WTC11 (cell line): ENCODE measurements around the gene PSMA1. TPM values are rescaled to one million over a fixed set of nuclear protein-coding genes. Genes with fewer than 3 reads are reported as not detected.

Source experiments
- ATAC-seq: fragments of 200-7000 bp; cut with Tn5 transposase; 2 replicates; pipeline ENCODE4 v1.10.0; 2021; ENCODE audit warnings: mild to moderate bottlenecking, moderate library complexity
- CTCF ChIA-PET: fragments of 300-600 bp; sonication (Branson Sonifier 250); formaldehyde crosslinking; loops from one replicate; lab custom pipeline; 2021; ENCODE audit warnings: antibody characterized with exemption; lab: Charles Lee
- POLR2A ChIA-PET: fragments of 350-600 bp; sonication (Branson Sonifier 250); formaldehyde crosslinking; loops from one replicate; lab custom pipeline; 2021; ENCODE audit warnings: antibody characterized with exemption; lab: Charles Lee
- DNase-seq: peaks from one replicate; pipeline ENCODE4 v3.0.0; 2021; ENCODE audit warnings: low spot score
- H3K27ac Mint-ChIP-seq: 2 replicates; pipeline ENCODE4 v1.8.0; 2021; ENCODE audit warnings: mixed read lengths
- H3K27me3 Mint-ChIP-seq: 2 replicates; pipeline ENCODE4 v1.8.0; 2021; ENCODE audit warnings: low read depth, mild to moderate bottlenecking, moderate library complexity, mixed read lengths
- H3K36me3 Mint-ChIP-seq: 2 replicates; pipeline ENCODE4 v1.8.0; 2021; ENCODE audit warnings: mixed read lengths
- H3K4me1 Mint-ChIP-seq: 2 replicates; pipeline ENCODE4 v1.8.0; 2022; ENCODE audit warnings: mixed read lengths
- H3K4me3 Mint-ChIP-seq: 2 replicates; pipeline ENCODE4 v1.8.0; 2021; ENCODE audit warnings: mild to moderate bottlenecking, moderate library complexity, mixed read lengths
- H3K9me3 Mint-ChIP-seq: 2 replicates; pipeline ENCODE4 v1.8.0; 2021; ENCODE audit warnings: mixed read lengths
- ATF1 ChIP-seq: sonication (generic); formaldehyde crosslinking; IDR thresholded peaks from 2 replicates; pipeline ENCODE4 v1.8.1; 2023; ENCODE audit warnings: mild to moderate bottlenecking, moderate library complexity, missing genetic modification reagents
- CREM ChIP-seq: sonication (generic); formaldehyde crosslinking; IDR thresholded peaks from 2 replicates; pipeline ENCODE4 v1.8.1; 2022; ENCODE audit warnings: mild to moderate bottlenecking, missing genetic modification reagents, moderate library complexity
- ETV6 ChIP-seq: sonication (generic); formaldehyde crosslinking; IDR thresholded peaks from 2 replicates; pipeline ENCODE4 v1.8.1; 2022; ENCODE audit warnings: mild to moderate bottlenecking, missing genetic modification reagents
- GABPB1 ChIP-seq: sonication (generic); formaldehyde crosslinking; IDR thresholded peaks from 2 replicates; pipeline ENCODE4 v1.8.1; 2023; ENCODE audit warnings: mild to moderate bottlenecking, missing genetic modification reagents
- NFE2L1 ChIP-seq: sonication (generic); formaldehyde crosslinking; IDR thresholded peaks from 2 replicates; pipeline ENCODE4 v1.8.1; 2023; ENCODE audit warnings: missing genetic modification reagents
- OVOL2 ChIP-seq: fragments of 250-450 bp; sonication (Bioruptor Pico); IDR thresholded peaks from 2 replicates; pipeline ENCODE4 v1.9.0; 2021; ENCODE audit warnings: mild to moderate bottlenecking, borderline replicate concordance
- RORB ChIP-seq: fragments of 250-450 bp; sonication (Bioruptor Pico); IDR thresholded peaks from 2 replicates; pipeline ENCODE4 v1.9.0; 2021; ENCODE audit warnings: mild to moderate bottlenecking
- SP1 ChIP-seq: sonication (generic); formaldehyde crosslinking; conservative IDR thresholded peaks from 2 replicates; pipeline ENCODE4 v1.8.1; 2022; ENCODE audit warnings: missing genetic modification reagents
- ZBTB21 ChIP-seq: sonication (generic); formaldehyde crosslinking; IDR thresholded peaks from 2 replicates; pipeline ENCODE4 v1.8.1; 2023; ENCODE audit warnings: mild to moderate bottlenecking, missing genetic modification reagents, borderline replicate concordance
- ZNF219 ChIP-seq: sonication (generic); formaldehyde crosslinking; IDR thresholded peaks from 2 replicates; pipeline ENCODE4 v1.8.0; 2023; ENCODE audit warnings: missing genetic modification reagents, mild to moderate bottlenecking, borderline replicate concordance
- ZNF263 ChIP-seq: sonication (generic); formaldehyde crosslinking; IDR thresholded peaks from 2 replicates; pipeline ENCODE4 v1.8.1; 2022; ENCODE audit warnings: low read depth, mild to moderate bottlenecking, moderate library complexity, missing genetic modification reagents
- ZNF396 ChIP-seq: fragments of 250-450 bp; sonication (Bioruptor Pico); IDR thresholded peaks from 2 replicates; pipeline ENCODE4 v1.8.0; 2021; ENCODE audit warnings: mild to moderate bottlenecking, moderate library complexity, borderline replicate concordance
- total RNA-seq: library from RNA; stranded (reverse); gene quantifications from 3 replicates; pipeline ENCODE4 v1.2.3, GENCODE V29; 2021
- TF ChIP-seq, protein P1 (sequence below): sonication (generic); formaldehyde crosslinking; IDR thresholded peaks from 2 replicates; pipeline ENCODE4 v1.8.0; 2023; ENCODE audit warnings: missing genetic modification reagents, mild to moderate bottlenecking, borderline replicate concordance
- TF ChIP-seq, protein P2 (sequence below): fragments of 200-600 bp; IDR thresholded peaks from 2 replicates; pipeline ENCODE4 v1.8.0; 2022; ENCODE audit warnings: antibody characterized with exemption
- TF ChIP-seq, protein P3 (sequence below): sonication (generic); formaldehyde crosslinking; IDR thresholded peaks from 2 replicates; pipeline ENCODE4 v1.8.1; 2023; ENCODE audit warnings: mild to moderate bottlenecking, moderate library complexity, missing genetic modification reagents
- TF ChIP-seq, protein P4 (sequence below): sonication (generic); formaldehyde crosslinking; IDR thresholded peaks from 2 replicates; pipeline ENCODE4 v1.8.1; 2023; ENCODE audit warnings: mild to moderate bottlenecking, missing genetic modification reagents, moderate library complexity
- TF ChIP-seq, protein P5 (sequence below): sonication (generic); formaldehyde crosslinking; IDR thresholded peaks from 2 replicates; pipeline ENCODE4 v1.8.0; 2022; ENCODE audit warnings: mild to moderate bottlenecking, missing genetic modification reagents
- TF ChIP-seq, protein P6 (sequence below): fragments of 250-450 bp; sonication (Bioruptor Pico); IDR thresholded peaks from 2 replicates; pipeline ENCODE4 v1.9.0; 2021; ENCODE audit warnings: mild to moderate bottlenecking
- TF ChIP-seq, protein P7 (sequence below): sonication (generic); formaldehyde crosslinking; IDR thresholded peaks from 2 replicates; pipeline ENCODE4 v1.8.0; 2022; ENCODE audit warnings: mild to moderate bottlenecking, missing genetic modification reagents
- TF ChIP-seq, protein P8 (sequence below): sonication (generic); formaldehyde crosslinking; IDR thresholded peaks from 2 replicates; pipeline ENCODE4 v1.8.1; 2023; ENCODE audit warnings: mild to moderate bottlenecking, missing genetic modification reagents

PSMA1 gene
- total RNA-seq, 1 experiment from 2014 or later = 139 TPM

DNA sequence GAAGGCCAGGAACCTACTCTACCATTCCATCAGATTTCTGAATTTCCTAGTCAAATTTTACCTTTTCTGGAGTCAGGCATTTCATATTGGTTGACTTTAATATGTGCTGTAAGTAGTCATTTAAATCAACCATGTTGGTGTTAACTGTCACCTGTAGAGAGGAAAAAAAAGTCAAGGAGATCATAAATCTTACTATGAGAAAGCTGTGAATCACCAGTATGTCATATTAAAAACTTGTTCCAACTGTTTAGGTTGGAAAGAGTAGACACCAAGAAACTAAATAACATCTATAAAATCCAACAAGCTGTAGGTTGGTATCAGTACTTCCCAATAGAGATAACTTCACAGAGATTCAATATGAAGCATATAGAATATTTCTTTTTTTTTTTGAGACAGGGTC lies 60.0 kb downstream of the PSMA1 start (continued):
- TF ChIP-seq, protein P1, sequence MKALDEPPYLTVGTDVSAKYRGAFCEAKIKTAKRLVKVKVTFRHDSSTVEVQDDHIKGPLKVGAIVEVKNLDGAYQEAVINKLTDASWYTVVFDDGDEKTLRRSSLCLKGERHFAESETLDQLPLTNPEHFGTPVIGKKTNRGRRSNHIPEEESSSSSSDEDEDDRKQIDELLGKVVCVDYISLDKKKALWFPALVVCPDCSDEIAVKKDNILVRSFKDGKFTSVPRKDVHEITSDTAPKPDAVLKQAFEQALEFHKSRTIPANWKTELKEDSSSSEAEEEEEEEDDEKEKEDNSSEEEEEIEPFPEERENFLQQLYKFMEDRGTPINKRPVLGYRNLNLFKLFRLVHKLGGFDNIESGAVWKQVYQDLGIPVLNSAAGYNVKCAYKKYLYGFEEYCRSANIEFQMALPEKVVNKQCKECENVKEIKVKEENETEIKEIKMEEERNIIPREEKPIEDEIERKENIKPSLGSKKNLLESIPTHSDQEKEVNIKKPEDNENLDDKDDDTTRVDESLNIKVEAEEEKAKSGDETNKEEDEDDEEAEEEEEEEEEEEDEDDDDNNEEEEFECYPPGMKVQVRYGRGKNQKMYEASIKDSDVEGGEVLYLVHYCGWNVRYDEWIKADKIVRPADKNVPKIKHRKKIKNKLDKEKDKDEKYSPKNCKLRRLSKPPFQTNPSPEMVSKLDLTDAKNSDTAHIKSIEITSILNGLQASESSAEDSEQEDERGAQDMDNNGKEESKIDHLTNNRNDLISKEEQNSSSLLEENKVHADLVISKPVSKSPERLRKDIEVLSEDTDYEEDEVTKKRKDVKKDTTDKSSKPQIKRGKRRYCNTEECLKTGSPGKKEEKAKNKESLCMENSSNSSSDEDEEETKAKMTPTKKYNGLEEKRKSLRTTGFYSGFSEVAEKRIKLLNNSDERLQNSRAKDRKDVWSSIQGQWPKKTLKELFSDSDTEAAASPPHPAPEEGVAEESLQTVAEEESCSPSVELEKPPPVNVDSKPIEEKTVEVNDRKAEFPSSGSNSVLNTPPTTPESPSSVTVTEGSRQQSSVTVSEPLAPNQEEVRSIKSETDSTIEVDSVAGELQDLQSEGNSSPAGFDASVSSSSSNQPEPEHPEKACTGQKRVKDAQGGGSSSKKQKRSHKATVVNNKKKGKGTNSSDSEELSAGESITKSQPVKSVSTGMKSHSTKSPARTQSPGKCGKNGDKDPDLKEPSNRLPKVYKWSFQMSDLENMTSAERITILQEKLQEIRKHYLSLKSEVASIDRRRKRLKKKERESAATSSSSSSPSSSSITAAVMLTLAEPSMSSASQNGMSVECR (CRISPR knock-in tag) = no peak
- TF ChIP-seq, protein P2, sequence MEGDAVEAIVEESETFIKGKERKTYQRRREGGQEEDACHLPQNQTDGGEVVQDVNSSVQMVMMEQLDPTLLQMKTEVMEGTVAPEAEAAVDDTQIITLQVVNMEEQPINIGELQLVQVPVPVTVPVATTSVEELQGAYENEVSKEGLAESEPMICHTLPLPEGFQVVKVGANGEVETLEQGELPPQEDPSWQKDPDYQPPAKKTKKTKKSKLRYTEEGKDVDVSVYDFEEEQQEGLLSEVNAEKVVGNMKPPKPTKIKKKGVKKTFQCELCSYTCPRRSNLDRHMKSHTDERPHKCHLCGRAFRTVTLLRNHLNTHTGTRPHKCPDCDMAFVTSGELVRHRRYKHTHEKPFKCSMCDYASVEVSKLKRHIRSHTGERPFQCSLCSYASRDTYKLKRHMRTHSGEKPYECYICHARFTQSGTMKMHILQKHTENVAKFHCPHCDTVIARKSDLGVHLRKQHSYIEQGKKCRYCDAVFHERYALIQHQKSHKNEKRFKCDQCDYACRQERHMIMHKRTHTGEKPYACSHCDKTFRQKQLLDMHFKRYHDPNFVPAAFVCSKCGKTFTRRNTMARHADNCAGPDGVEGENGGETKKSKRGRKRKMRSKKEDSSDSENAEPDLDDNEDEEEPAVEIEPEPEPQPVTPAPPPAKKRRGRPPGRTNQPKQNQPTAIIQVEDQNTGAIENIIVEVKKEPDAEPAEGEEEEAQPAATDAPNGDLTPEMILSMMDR = no peak
- TF ChIP-seq, all 79 proteins: peak for 0

DNA sequence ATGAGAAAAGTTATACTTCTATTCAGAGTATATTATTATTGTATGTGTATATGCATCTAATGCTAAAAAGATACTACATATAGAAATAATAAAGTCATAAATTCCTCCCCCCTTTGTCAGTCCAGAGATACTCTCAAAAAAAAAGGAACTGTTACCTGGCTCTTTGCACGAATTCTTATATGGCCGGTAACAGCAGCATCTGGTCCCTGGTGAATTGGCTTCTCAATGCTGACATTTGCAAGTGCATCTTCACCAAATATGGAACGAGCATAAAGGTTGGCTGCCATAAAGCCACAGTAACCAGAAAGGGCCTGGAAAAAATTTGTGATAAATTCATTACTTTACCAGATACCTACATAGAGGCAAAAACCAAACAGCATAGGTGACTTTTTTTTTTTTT lies 61.8 kb downstream of the PSMA1 start:
- no peaks in the 10 kb centered on the region for H3K9me3 Mint-ChIP-seq
- no peak overlapping the region for H3K4me3 Mint-ChIP-seq
- ChIA-PET CTCF (interaction anchor here (0.7 to 1.1 kb wide), 3 partner anchors 40 to 450 kb away, joined by 3 to 5 read pairs (median 4); no protein-coding TSS in a partner anchor), POLR2A (no interaction called here)
- H3K27ac Mint-ChIP-seq = no peak overlapping the region
- no peak for DNase-seq
- TF ChIP-seq CREM (CRISPR knock-in tag) (no peak), ETV6 (CRISPR knock-in tag) (no peak), ZNF263 (no peak), ZNF396 (CRISPR knock-in tag) (no peak)
- TF ChIP-seq, protein P3, sequence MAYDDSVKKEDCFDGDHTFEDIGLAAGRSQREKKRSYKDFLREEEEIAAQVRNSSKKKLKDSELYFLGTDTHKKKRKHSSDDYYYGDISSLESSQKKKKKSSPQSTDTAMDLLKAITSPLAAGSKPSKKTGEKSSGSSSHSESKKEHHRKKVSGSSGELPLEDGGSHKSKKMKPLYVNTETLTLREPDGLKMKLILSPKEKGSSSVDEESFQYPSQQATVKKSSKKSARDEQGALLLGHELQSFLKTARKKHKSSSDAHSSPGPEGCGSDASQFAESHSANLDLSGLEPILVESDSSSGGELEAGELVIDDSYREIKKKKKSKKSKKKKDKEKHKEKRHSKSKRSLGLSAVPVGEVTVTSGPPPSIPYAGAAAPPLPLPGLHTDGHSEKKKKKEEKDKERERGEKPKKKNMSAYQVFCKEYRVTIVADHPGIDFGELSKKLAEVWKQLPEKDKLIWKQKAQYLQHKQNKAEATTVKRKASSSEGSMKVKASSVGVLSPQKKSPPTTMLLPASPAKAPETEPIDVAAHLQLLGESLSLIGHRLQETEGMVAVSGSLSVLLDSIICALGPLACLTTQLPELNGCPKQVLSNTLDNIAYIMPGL (CRISPR knock-in tag) = no peak
- TF ChIP-seq, protein P4, sequence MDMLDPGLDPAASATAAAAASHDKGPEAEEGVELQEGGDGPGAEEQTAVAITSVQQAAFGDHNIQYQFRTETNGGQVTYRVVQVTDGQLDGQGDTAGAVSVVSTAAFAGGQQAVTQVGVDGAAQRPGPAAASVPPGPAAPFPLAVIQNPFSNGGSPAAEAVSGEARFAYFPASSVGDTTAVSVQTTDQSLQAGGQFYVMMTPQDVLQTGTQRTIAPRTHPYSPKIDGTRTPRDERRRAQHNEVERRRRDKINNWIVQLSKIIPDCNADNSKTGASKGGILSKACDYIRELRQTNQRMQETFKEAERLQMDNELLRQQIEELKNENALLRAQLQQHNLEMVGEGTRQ = no peak
- no peaks in the 10 kb centered on the region for H3K27me3 Mint-ChIP-seq
- H3K36me3 Mint-ChIP-seq = peaks cover 43% of the 10 kb centered on the region
- ATAC-seq = no peak
- H3K4me1 Mint-ChIP-seq = no peaks in the 10 kb centered on the region

DNA sequence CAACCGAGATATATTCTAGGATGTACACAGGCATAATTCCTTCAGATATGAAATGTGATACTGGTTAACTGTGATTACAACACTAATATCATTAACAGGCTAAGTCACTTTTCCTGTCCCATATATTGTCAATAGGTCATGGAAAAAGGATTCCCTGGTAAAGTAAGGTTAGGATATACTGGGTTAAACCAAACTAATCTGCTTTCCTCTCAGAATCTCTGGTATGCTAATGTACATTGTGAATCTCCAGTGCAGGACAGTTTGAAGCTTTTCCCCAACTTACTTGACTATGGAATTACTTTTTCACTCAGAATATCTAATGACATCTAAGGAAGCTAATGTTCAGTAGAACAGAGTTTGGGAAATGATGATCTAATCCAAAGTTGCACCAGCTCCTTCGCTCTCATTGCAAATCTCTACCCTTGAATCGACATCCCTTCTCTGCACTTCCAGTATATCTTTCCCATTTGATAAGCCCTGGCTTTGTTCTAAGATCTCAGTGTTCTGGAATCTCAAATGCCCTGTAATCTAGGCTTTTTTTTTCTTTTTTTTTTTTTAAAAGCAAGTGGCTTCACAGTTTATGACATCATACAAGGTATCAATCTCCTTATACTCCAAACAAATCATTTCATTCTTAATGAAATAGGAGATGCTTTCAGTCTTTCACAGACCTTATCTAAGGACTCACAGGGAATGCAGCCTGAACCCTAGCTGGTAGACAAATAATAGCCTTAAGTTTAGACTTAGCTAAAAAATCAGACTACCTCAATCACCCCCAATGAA lies 64.3 kb downstream of the PSMA1 start:
- H3K4me1 Mint-ChIP-seq = no peaks in the 10 kb centered on the region
- ChIA-PET CTCF (interaction anchor here (0.6 to 4.2 kb wide), 60 partner anchors 9 to 1237 kb away, joined by 3 to 80 read pairs (median 4); no protein-coding TSS in a partner anchor), POLR2A (interaction anchor here (0.6 to 2.1 kb wide), 6 partner anchors 43 to 193 kb away, joined by 3 to 10 read pairs (median 4); no protein-coding TSS in a partner anchor)
- H3K4me3 Mint-ChIP-seq = no peak overlapping the region
- no peak for DNase-seq
- peaks cover 35% of the 10 kb centered on the region for H3K36me3 Mint-ChIP-seq
- ATAC-seq = no peak
- H3K27me3 Mint-ChIP-seq = no peaks in the 10 kb centered on the region
- TF ChIP-seq OVOL2 (CRISPR knock-in tag) (no peak), ZNF219 (CRISPR knock-in tag) (no peak), NFE2L1 (CRISPR knock-in tag) (no peak), SP1 (no peak), ZBTB21 (CRISPR knock-in tag) (no peak), ETV6 (CRISPR knock-in tag) (no peak), ATF1 (CRISPR knock-in tag) (no peak), GABPB1 (CRISPR knock-in tag) (no peak), RORB (no peak)
- TF ChIP-seq, protein P5, sequence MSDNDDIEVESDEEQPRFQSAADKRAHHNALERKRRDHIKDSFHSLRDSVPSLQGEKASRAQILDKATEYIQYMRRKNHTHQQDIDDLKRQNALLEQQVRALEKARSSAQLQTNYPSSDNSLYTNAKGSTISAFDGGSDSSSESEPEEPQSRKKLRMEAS (CRISPR knock-in tag) = no peak
- TF ChIP-seq, protein P6, sequence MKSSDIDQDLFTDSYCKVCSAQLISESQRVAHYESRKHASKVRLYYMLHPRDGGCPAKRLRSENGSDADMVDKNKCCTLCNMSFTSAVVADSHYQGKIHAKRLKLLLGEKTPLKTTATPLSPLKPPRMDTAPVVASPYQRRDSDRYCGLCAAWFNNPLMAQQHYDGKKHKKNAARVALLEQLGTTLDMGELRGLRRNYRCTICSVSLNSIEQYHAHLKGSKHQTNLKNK = no peak
- TF ChIP-seq, protein P7, sequence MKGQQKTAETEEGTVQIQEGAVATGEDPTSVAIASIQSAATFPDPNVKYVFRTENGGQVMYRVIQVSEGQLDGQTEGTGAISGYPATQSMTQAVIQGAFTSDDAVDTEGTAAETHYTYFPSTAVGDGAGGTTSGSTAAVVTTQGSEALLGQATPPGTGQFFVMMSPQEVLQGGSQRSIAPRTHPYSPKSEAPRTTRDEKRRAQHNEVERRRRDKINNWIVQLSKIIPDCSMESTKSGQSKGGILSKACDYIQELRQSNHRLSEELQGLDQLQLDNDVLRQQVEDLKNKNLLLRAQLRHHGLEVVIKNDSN = no peak
- TF ChIP-seq, protein P8, sequence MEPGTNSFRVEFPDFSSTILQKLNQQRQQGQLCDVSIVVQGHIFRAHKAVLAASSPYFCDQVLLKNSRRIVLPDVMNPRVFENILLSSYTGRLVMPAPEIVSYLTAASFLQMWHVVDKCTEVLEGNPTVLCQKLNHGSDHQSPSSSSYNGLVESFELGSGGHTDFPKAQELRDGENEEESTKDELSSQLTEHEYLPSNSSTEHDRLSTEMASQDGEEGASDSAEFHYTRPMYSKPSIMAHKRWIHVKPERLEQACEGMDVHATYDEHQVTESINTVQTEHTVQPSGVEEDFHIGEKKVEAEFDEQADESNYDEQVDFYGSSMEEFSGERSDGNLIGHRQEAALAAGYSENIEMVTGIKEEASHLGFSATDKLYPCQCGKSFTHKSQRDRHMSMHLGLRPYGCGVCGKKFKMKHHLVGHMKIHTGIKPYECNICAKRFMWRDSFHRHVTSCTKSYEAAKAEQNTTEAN = no peak
- TF ChIP-seq, all 79 proteins: peak for 0
- Mint-ChIP-seq H3K9me3 (peaks cover 8% of the 10 kb centered on the region), H3K27ac (peak overlapping the region; percentile 64)
